Measurements from ENCODE around the gene SYNM. TPM values are rescaled to one million over a fixed set of nuclear protein-coding genes. Genes with fewer than 3 reads are reported as not detected.
"Not testable (repeated sequence)": the region's sequence is repeated elsewhere in the genome, so short reads cannot be mapped to it uniquely, and the experiment has no call there.

The SYNM gene
- total and polyA plus RNA-seq, 7 donors: 0.69 to 1,357 (median 731) TPM

GRCh38 chr15:99070208-99070607, 34.7 kb upstream of the SYNM start:
- Histone ChIP-seq H3K4me3 (no peak overlapping the region), H3K9me3 (no peaks in the 10 kb centered on the region), H3K27me3 (no peaks in the 10 kb centered on the region), H3K36me3 (no peaks in the 10 kb centered on the region), H3K4me1 (no peaks in the 10 kb centered on the region), H3K27ac (no peak overlapping the region)
- DNase-seq: no peak
- intact Hi-C loops (cut with DNase I): no loop called here
- WGBS, 2 donors: 36 to 71% methylated on average over 5 of the region's 5 CpGs
- no peak for TF ChIP-seq POLR2A (IDR thresholded peaks at IDR 0.05)
- no peak for TF ChIP-seq POLR2AphosphoS5 (IDR thresholded peaks at IDR 0.05)
- TF ChIP-seq EP300 (IDR thresholded peaks at IDR 0.05): no peak
- no peak for TF ChIP-seq CTCF (IDR thresholded peaks at IDR 0.05)

GRCh38 chr15:99071091-99071680, 33.7 kb upstream of the SYNM start:
- 80 to 83% methylated on average over 10 of the region's 10 CpGs for WGBS, 2 donors
- no peaks in the 10 kb centered on the region for H3K4me1 ChIP-seq
- intact Hi-C loops (cut with DNase I): no loop called here
- H3K9me3 ChIP-seq: no peaks in the 10 kb centered on the region
- no peaks in the 10 kb centered on the region for H3K27me3 ChIP-seq
- DNase-seq: no peak
- TF ChIP-seq CTCF (IDR thresholded peaks at IDR 0.05) (no peak), POLR2A (IDR thresholded peaks at IDR 0.05) (no peak), POLR2AphosphoS5 (IDR thresholded peaks at IDR 0.05) (no peak), EP300 (IDR thresholded peaks at IDR 0.05) (no peak)
- H3K27ac ChIP-seq: no peak overlapping the region
- H3K36me3 ChIP-seq: no peaks in the 10 kb centered on the region
- H3K4me3 ChIP-seq: no peak overlapping the region

DNA sequence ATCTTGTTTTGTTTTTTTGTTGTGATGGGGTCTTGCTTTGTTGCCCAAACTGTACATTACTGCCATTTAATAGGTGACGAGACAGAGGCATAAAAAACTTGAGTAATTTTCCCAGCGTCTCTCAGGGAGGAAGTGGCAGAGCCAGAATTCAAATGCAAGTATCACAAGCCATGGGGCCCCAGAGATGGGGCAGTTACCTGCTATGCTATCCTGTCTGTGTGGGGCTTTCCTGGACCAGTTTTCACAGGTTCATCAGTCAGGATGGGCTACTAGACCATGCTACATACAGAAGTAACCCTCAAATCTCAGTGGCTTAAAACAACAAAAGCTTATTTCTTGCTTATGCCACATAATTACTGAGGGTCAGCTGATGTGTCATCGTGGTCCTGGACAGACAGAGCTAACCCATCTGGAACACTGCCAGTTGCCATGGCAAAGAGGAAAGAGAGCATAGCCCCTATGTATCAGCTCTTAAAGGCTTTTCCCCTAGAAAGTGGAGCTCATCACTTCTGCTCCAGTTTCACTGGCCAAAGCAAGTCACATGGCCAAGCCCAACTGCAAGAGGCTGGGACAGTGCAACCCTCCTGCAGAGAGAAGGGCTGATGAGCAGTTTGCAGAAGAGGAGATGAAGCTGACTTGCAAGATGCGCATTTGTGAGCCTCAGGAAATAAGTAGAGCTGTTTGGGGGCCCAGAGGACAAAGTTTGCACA, 31.7 kb upstream of the SYNM start:
- TF ChIP-seq CTCF (IDR thresholded peaks at IDR 0.05) (no peak), POLR2AphosphoS5 (IDR thresholded peaks at IDR 0.05) (no peak), POLR2A (IDR thresholded peaks at IDR 0.05) (no peak), EP300 (IDR thresholded peaks at IDR 0.05) (no peak)

DNA sequence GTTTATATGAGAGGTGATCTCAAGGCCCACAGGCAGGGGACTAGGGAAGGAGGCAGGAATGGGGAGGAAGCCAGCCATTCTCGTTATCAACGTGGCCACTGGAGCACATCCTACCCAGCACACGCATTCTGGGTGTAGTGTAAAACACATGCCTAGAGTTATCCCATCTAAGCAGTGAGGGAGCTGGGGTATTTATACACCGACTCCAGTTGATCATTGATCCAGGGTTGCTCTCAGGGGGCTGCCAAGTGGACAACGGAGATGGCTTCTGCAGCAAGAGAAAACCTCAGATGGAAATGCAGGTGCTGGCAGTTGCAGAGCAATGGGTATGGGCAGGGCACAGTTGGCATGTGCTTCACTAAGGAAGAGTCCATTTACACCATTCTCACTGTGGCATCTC, 30.4 kb upstream of the SYNM start:
- Histone ChIP-seq H3K27ac (no peak overlapping the region), H3K36me3 (no peaks in the 10 kb centered on the region), H3K27me3 (no peaks in the 10 kb centered on the region), H3K4me3 (no peak overlapping the region), H3K9me3 (no peaks in the 10 kb centered on the region), H3K4me1 (no peaks in the 10 kb centered on the region)
- WGBS, 2 donors: 81 to 92% methylated on average over 5 of the region's 5 CpGs
- TF ChIP-seq CTCF (IDR thresholded peaks at IDR 0.05): no peak
- DNase-seq: no peak
- intact Hi-C loops (cut with DNase I): loop anchor here (2.0 kb wide), 1 partner anchor 424 kb away; no protein-coding TSS in a partner anchor

More for the DNA sequence above, 31.7 kb upstream of the SYNM start:
- DNase-seq: no peak
- Histone ChIP-seq H3K27me3 (no peaks in the 10 kb centered on the region), H3K27ac (no peak overlapping the region), H3K9me3 (no peaks in the 10 kb centered on the region), H3K4me3 (no peak overlapping the region), H3K4me1 (no peaks in the 10 kb centered on the region), H3K36me3 (no peaks in the 10 kb centered on the region)
- WGBS, 2 donors: 56 to 76% methylated on average over 4 of the region's 4 CpGs
- intact Hi-C loops (cut with DNase I): no loop called here

DNA sequence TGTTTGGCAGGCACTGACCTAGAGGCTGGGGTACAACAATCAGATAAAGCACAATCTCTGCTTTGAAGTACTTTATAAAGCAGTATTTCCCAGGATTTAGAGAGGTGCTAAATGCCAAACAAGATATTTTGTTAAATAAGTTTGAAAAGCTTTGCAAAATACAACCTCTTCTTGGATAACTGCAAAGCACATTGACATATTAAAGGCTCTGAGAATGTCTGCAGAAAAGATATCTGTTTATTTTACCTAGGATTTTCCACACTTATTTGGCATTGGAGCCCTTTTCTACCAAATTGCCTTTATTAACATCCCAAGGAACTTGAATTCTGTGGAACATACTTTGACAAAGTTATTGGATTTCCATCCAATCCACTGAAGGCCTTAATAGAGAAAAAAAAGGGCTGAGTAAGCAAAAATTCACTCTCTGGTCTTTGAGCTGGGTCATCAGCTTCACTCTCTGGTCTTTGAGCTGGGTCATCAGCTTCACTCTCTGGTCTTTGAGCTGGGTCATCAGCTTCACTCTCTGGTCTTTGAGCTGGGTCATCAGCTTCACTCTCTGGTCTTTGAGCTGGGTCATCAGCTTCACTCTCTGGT, 29.7 kb upstream of the SYNM start:
- H3K27me3 ChIP-seq, H3K4me1 ChIP-seq, DNase-seq, H3K4me3 ChIP-seq, H3K27ac ChIP-seq, H3K36me3 ChIP-seq, H3K9me3 ChIP-seq: not testable (repeated sequence)
- intact Hi-C loops (cut with DNase I): loop anchor here (2.0 kb wide), 1 partner anchor 424 kb away; no protein-coding TSS in a partner anchor
